Hematopoietic multipotent progenitor cell treated with erythropoietin and hydrocortisone succinate and interleukin-3 and kit ligand, for 15 days (in vitro differentiated cells): Measurements from ENCODE around the gene ADPRHL1.
"Not testable (repeated sequence)": the region's sequence is repeated elsewhere in the genome, so short reads cannot be mapped to it uniquely, and the experiment has no call there.

ENCODE experiments used
- DNase-seq: peaks from one replicate; pipeline ENCODE4 v3.0.0-alpha.2; 2015; ENCODE audit warnings: low spot score

Gene ADPRHL1

DNA sequence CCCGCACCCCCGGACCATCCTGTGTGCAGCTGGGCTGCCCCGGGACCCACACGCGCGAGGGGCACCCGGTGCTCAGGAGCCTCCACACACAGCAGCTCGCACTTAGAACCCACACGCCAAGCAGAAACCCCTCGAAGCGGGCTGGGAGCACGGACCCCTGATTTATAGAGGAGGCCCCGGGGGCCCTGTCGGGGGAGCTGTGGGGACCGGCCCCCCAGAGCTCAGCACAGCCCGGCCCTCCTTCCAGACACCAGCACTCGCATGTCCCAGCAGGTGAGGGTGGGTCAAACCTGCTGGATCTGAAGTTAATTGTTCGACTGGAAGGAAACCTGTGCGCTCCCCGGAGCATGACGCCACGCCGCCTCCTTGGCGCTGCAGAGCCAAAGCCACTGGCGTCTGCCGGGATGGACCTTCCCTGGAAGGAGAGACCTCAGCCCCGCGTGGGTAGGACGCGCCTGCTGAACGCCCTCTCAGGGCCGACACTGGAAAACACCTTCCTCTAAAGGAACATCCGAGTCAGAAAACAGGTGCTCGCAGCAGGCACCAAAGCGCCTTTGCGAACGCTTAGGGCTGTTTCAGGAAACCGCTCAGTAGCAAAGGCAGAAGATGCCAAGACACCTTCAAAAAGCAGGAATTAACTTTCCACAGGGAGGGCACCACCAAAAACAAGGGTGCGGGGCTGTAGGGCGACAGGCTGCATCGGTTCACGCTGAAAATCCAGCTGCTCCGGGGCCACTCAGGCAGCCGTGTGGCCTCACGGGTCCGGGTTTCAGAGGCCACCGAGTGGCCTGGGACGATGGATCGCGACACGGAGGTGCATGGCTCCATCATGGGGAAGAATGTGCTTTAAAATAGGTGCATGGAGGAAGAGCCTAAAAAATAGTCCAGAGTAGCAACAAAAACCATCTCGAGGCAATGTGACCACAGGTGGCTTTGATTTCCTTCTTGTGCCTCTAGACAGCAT is 51.6 kb downstream of the ADPRHL1 start:
- DNase-seq = no peak

DNA sequence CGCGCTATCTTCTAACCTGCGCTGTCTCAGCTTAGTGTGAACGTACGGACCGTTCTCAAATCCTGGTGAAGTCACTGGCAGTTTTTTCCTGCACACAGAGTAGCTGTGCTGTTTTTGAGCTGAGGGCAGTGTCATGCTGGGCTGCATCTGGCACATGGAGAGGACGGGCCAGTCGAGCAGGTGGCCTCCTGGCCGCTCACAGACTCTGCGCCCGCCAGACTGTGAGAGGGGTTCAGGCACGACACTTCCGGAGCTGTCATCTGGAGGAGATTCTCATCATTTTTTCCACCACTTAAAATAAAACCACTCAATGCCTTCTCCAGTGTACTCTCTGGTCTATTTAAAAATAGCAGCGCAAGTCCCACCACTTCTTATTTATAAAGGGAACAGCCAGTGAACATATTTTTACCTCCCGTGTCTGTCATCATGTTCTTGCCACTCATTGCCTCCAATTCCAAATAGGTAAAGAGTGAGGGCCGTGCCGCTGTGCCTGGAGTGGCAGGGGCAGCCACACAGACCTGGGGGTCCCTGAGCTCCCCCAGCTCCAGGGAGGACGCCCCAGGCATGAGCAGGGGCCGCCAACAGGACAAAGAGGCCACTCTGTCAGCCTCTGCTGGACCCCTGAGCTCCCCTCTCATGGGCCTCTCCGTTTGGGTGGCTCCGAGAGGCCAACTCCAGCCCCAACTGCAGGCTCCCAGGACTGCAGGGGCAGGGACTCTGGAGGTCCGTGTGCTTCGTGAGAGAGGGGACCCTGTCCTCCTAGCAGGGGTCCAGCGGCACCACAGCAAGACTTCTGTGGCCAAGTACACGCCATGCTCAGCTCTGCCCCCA is 52.5 kb downstream of the ADPRHL1 start:
- no peak for DNase-seq

DNA sequence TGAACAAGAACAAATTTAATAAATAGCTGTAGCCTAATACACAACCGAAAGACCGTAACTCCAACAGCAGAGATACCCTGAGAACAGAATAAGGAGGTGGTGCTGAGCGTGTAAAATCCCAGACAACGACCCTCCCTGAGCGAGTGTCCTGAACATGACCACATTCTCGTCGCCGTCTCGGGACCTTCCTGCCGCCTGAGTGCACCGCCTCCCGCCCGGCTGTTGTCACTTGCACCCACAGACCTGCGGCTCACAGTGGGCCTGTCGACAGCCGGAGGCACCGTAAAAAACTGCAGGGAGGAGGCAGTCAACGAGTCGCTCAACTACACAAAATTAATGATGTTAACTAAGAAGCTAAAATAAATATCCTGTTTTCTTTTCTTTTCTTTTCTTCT is 53.5 kb downstream of the ADPRHL1 start:
- DNase-seq = no peak

DNA sequence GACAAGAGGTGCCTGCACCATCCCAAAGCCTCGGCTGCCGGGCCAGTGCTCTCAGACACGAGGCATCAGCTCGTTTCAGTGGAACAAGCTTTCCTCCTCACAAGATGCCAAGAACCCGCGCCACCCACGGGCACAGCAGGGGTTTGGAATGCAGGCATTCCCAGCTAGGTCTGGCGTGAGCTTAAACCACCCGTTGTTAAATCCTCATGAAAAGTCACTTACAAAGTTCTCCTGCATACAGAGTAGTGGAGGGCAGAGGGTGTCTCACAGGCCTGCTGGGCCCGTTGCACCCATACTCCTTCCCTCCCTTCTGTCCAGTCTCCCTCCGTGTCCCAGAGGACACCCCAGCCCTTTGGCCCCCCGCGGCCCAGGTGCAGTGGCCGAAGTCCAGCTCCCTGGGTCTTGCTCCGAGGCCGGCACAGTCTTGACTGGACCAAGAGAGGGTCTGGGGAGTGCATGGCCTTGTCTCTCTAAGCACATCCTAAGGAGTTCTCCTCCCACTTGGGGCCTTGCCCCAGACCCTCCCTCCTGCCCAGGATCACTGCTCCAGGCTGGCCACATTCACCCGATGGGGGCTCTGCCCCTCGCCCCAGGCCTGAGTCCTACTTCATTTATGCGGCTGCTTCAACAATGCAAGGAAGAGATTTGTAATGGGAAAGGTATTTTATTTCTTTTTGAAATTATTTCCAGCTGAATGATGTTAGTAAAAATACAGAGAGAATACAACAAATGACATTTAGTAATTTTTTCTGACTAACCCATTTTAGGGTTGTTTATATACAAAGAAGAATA is 54.1 kb downstream of the ADPRHL1 start:
- no peak for DNase-seq

DNA sequence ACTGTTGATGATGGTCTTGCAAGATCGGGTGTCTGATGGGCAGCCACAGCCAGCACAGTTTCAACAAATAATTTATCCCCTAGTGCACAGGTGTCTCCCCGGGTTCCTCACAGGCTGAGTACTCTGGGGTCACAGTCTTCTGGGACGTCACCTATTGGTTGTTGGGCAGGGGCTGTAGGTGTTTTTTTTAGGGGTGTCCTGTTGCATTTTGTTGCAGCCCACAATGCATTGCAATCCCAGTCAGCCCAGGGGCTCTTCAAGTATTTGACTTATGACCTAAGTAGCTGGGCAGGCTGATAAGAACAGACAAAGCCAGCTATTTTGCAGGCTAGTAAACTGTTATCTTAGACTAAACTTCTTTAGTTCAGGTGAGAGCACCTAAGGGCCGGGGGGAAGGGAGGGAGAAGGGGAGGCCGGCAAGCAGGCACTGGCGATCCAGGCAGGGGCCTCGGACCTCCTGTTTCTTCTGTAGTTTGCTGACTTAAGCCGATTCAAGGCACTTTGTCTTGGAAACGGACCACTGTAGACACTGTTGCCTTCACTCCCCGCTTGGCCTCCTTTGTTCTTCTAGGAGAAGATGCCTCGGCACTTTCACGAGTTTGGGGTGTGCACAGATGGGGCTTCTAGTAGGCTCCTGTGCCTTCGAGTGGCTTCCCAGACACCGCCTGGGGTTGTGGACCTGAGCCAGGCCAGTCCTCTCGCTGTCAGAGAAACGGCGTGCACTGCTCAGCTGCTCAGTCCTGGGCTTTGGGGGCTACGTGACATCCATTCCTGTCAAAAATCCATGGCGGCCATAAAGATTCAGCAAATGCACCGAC is 55.5 kb downstream of the ADPRHL1 start:
- DNase-seq = no peak

DNA sequence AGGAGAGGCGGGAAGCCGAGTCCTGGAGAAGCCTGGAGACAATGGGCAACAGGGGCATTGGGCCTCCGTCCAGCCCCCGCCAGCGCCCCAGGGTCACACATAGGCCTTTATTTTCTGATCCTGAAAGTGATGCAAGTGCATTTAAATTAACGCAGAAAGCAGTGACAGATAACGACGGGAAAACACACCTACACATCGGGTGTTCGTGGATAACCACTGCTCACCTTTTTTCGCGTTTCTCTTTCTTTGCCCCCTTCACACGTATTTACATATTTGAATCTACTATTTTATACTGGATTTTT is 59.0 kb downstream of the ADPRHL1 start:
- DNase-seq = no peak

DNA sequence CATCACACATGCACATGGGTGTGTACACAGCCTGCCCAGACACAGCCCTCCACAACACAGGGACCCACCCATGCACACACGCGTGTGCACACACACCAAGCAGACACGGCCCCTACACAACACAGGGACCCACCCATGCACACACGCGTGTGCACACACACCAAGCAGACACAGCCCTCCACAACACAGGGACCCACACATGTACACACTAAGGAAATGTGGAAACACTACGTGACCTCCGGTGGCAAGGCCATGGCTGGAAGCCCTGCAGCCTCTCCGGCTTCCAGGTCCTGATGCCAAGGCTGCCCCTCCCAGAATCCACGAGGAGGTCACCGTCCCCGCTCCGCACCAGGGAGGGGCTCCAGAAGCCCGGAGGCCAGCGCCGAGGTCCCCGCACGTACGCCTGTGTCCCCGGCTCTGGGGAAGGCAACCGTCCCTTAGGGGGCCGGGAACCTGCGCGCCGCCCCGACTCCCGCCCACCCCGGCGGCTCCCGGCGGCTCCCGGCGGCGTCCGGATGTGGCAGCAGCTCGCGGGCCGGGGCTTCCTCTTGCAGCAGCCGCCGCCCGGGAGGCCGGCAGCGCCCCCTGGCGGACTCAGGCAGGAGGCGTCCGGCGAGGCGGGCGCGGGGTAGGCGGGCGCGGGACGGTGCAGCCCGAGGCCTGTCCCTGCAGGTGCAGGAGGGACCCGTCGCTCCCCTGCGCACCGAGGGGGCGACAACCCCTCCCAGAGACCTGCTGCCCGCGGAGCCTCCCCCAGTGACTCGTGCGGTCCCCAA is 59.5 kb downstream of the ADPRHL1 start:
- DNase-seq = peak; percentile 72

DNA sequence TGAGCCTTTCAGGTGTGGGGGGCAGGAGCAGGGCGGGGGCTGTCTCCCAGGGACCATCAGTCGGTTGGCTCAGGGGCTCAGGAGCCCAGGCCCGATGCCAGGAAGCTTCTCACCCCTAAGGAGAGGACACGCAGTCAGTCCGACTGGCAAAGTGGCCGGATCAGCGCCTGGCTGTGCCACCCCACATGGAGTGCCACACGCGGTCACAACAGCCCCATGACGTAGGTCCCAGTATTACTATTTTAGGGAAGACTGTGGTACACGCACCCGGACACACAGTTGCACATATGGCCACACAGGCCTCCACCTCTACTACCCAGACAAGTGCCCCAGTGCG is 60.1 kb downstream of the ADPRHL1 start:
- no peak for DNase-seq

DNA sequence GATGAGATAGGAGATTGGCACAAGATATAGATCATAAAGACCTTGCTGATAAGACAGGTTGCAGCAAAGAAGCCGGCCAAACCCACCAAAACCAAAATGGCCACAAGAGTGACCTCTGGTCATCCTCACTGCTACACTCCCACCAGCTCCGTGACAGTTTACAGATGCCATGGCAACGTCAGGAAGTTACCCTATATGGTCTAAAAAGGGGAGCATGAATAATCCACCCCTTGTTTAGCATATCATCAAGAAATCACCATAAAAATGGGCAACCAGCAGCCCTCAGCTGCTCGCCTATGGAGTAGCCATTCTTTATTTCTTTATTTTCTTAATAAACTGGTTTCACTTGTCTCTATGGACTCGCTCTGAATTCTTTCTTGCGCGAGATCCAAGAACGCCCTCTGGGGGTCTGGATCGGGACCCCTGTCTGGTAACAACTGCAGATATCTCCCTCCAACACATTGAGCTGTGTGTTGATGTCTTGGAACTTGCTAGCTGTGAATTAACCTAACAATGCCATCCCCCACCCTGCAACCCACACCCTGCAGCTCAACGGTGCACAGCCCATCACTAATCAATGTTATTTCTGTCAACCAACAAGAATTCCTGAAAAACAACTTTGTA is 62.3 kb downstream of the ADPRHL1 start:
- no peak for DNase-seq

DNA sequence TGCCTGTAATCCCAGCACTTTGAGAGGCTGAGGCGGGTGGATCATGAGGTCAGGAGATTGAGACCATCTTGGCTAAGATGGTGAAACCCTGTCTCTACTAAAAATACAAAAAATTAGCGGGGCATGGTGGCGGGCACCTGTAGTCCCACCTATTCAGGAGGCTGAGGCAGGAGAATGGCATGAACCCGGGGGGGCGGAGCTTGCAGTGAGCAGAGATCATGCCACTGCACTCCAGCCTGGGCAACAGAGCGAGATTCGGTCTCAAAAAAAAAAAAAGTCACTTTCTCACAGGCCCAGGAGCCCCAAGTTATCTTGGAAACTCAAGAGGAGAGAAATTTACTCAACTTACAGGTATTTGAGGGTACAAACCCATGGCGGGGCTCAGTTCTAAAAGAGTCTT is 63.7 kb downstream of the ADPRHL1 start:
- not testable (repeated sequence) for DNase-seq

DNA sequence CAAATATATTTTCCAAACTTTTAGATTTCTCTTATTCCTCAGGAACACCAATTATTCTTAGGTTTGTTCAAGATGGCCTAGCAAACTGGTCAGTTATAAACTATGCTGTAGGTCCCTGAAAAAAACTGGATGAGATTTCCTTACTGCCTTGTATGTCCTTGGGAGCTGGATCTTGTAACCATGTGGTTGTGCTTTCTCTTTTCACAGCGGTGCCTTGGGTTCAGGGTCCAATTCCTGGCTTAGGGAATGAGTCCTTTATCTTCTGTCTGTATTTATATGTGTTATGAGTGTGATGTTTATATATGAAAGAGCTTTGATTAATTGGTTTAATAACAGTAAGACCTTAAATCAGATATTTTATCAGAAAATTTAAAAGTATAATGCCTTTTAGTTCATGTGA is 65.9 kb downstream of the ADPRHL1 start:
- no peak for DNase-seq

DNA sequence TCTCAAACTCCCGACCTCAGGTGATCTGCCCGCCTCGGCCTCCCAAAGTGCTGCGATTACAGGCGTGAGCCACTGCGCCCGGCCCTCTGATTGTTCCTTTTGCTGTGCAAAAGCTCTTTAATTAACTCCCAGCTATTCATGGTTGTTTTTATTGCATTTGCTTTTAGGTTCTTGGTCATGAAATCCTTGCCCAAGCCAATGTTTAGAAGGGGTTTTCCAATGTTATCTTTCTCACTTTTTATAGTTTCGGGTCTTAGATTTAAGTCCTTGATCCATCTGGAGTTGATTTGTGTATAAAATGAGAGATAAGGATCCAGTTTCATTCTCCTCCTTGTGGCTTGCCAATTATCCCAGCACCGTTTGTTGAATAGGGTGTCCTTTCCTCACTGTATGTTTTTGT is 70.2 kb downstream of the ADPRHL1 start:
- no peak for DNase-seq

DNA sequence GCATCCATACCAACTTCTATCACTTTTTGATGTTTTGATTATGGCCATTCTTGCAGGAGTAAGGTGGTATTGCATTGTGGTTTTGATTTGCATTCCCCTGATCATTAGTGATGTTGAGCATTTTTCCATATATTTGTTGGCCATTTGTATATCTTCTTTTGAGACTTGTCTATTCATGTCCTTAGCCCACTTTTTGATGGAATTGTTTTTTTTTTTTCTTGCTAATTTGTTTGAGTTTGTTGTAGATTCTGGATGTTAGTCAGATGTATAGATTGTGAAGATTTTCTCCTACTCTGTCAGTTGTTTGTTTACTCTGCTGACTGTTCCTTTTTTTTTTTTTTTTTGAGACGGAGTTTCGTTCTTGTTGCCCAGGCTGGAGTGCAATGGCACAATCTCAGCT is 70.7 kb downstream of the ADPRHL1 start:
- not testable (repeated sequence) for DNase-seq

DNA sequence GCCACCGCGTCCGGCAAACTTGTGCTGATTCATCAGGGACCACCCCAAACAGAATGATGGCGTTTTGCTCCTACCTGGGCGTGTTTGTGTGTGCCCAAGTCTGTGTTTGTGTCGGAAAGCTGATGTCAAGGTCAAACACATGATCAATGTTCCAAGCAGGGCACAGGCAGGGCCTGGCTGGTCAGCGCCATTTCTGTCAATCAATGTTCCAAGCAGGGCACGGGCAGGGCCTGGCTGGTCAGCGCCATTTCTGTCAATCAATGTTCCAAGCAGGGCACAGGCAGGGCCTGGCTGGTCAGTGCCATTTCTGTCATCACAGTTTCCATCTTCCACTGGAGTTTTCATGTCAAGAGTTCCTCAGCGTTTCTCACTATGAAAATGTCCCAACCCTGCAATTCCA is 74.5 kb downstream of the ADPRHL1 start:
- no peak for DNase-seq

DNA sequence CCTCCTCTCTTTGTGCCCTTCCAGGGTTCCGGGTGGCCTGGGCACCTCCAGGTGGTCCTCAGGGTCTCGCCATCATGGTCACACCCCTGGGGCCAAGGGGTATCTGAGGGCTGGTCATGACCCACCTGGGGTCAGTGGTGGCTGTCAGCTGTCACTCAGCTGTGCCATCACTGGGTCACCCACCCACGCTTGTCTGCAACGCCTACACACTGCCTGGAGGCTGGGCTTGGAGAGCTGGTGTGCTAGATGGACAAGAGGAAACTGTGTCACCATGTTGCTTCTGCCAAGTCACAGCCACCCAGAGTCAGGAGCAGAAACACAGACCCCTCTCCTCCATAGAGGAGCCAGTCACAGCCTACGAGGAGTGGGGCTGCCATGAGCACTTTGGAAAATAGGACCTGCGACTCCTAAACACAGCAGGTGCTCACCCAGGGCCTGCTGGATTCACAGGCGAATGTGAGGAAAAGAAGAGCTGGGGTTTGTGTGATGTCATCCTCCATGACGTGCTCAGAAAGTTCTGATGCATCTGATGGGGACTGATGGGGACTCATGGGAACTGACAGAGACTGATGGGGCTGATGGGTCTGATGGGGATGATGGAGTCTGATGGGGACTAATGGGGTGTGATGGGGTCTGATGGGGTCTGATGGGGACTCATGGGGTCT is 78.6 kb downstream of the ADPRHL1 start:
- DNase-seq = no peak

DNA sequence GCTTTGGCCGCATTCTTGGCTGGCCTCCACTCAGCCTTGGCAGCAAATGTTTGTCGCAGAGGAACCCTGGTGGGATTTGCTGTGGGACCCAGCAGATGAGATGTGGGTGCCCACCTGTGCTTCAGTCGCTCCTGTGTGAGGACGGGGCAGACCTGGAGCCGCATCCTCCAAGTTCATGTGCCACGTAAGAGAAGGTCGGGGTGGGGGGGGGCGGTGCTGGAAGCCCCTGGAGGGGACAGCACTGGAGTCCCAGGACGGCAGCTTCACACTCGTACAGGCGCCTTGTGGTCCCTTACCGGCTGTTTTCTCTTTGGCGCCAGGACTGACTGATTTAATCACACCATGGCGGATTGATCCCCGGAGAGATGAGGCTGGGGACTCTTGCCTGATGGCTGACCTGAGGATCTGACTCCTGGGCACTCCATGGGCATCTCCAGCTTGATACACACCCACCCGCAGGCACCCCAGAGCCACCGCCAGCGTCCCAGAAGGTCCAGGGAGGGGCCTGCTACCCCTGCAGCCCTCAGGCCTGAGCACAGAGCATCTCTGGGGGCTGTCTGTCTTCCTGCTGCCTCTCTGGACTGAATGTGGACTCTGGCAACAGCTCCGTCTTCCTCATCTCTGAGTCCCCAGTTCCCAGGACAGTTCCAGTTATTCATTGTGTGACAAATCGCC is 79.3 kb downstream of the ADPRHL1 start:
- DNase-seq = no peak

DNA sequence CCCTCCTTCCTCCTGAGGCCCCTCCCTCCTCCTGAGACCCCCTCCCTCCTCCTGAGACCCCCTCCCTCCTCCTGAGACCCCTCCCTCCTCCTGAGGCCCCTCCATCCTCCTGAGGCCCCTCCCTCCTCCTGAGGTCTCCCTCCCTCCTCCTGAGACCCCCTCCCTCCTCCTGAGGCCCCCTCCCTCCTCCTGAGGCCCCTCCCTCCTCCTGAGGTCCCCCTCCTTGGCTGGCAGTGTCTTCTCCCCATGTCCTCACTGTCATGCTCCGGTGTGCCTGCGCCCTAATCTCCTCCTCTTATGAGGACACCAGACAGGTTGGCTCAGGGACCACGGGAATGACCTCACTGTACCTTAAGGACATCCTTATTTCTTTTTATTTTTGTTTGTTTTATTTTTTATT is 81.6 kb downstream of the ADPRHL1 start:
- not testable (repeated sequence) for DNase-seq

DNA sequence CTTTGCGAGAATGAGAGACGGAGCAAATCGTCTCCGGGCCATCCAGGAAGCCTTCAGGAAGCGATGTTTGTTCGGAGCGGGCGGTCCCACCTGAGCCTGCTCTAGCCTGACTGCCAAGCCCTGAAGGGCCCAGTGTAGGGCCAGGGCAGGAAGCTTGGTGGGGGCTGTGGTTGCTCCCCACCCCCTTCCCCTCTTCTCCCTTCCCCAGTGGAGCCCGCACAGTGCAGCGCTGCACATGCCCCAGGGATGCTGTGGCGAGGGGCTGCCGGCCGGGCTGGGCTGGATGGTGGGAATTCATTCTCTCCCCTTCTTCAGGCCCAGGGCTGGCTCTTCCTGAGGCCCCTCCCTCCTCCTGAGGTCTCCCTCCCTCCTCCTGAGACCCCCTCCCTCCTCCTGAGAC is 82.2 kb downstream of the ADPRHL1 start:
- no peak for DNase-seq

DNA sequence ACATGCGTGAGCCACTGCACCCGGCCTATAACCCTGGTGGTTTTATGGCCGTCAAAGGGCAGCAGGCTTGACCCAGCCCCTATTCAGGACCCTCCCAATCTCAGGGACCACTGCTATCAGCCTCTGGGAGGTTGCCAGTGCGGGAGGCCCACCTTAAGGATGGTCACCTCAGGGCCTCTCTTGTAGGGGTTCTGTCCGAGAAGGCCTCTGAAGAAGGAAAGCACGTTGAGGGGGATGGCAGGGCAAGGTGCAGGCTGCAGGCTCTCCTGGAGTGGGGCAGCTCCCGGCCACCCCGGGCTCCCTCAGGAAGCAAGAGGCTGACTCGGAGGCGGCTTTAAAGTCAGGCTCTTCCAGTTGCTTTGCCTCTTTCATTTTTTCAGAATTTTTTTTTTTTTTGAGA is 83.4 kb downstream of the ADPRHL1 start:
- no peak for DNase-seq
